Effector memory CD8-positive, alpha-beta T cell (primary cell): ENCODE measurements around the gene SMAD7.
A peak's percentile ranks its signal among the peaks of the same experiment; 100 is the strongest.

Experiments
- ATAC-seq: fragments of 150-1000 bp; cut with Tn5 transposase; replicated peaks from 2 replicates; pipeline ENCODE4 v1.10.0; 2021; ENCODE audit warnings: mild to moderate bottlenecking, moderate library complexity
- DNase-seq, 3 experiments: peaks; one replicate each; pipeline ENCODE4 v3.0.0; 2021
- H3K27ac Mint-ChIP-seq, 2 donors: one replicate each; pipeline ENCODE4 v1.8.0; 2022; ENCODE audit warnings: mild to moderate bottlenecking in 2 of 2, mixed read lengths in 2 of 2, moderate library complexity in 2 of 2
- H3K27me3 Mint-ChIP-seq, 2 donors: one replicate each; pipeline ENCODE4 v1.8.0; 2022; ENCODE audit warnings: mixed read lengths in 2 of 2
- H3K36me3 Mint-ChIP-seq: one replicate; pipeline ENCODE4 v1.8.0; 2022; ENCODE audit warnings: mild to moderate bottlenecking, moderate library complexity, mixed read lengths; ENCODE audit not compliant: insufficient read depth
- H3K4me1 Mint-ChIP-seq, 2 donors: one replicate each; pipeline ENCODE4 v1.8.0; 2022; ENCODE audit warnings: low read depth in 2 of 2, mixed read lengths in 2 of 2
- H3K4me3 Mint-ChIP-seq, 2 donors: one replicate each; pipeline ENCODE4 v1.8.0; 2022; ENCODE audit warnings: mild to moderate bottlenecking in 2 of 2, mixed read lengths in 2 of 2, moderate library complexity in 2 of 2
- H3K9me3 Mint-ChIP-seq, 2 donors: one replicate each; pipeline ENCODE4 v1.8.0; 2022; ENCODE audit warnings: mixed read lengths in 2 of 2
- total RNA-seq, 9 experiments: gene quantifications; one replicate each; lab custom pipeline; 2026; lab: John Stamatoyannopoulos, UW

Gene SMAD7
- 13.9 to 444 (median 98.0) reads per million in 9 experiments for total RNA-seq

GRCh38 chr18:48950536-48951447 lies at the start of gene SMAD7:
TSS of gene SMAD7 (minus strand) at chr18:48950965. CDS start at chr18:48950424, 541 bp downstream.
- H3K27ac Mint-ChIP-seq = peak within 1 kb of the TSS; percentile 99 to 100
- H3K36me3 Mint-ChIP-seq = peaks cover 74% of the 10 kb centered on the region
- H3K9me3 Mint-ChIP-seq = no peaks in the 10 kb centered on the region
- H3K27me3 Mint-ChIP-seq = no peaks in the 10 kb centered on the region
- H3K4me3 Mint-ChIP-seq = peak within 1 kb of the TSS; percentile 94 to 98
- ATAC-seq (no peak), DNase-seq (peak in 2 of 3 experiments; percentile 25 to 44)
- H3K4me1 Mint-ChIP-seq = peaks cover 37 to 41% of the 10 kb centered on the region in 2 donors

- no peak for DNase-seq
- ATAC-seq = no peak
- no peaks in the 10 kb centered on the region for H3K9me3 Mint-ChIP-seq
- no peak overlapping the region for H3K27ac Mint-ChIP-seq
- H3K4me3 Mint-ChIP-seq = no peak overlapping the region
- H3K27me3 Mint-ChIP-seq = peaks cover 10 to 27% of the 10 kb centered on the region in 2 donors
- H3K4me1 Mint-ChIP-seq = peaks cover 6 to 12% of the 10 kb centered on the region in 2 donors
- H3K36me3 Mint-ChIP-seq = peaks cover 11% of the 10 kb centered on the region
Observed at GRCh38 chr18:48999569-48999968, 48.8 kb upstream of the SMAD7 start.

- H3K9me3 Mint-ChIP-seq = no peaks in the 10 kb centered on the region
- H3K4me1 Mint-ChIP-seq = peaks cover 6 to 12% of the 10 kb centered on the region in 2 donors
- peak overlapping the region in 1 of 2 donors; percentile 86 for H3K27ac Mint-ChIP-seq
- ATAC-seq (no peak), DNase-seq (no peak)
- peaks cover 11% of the 10 kb centered on the region for H3K36me3 Mint-ChIP-seq
- H3K4me3 Mint-ChIP-seq = no peak overlapping the region
- H3K27me3 Mint-ChIP-seq = peaks cover 2 to 19% of the 10 kb centered on the region in 2 donors
Observed at GRCh38 chr18:48997985-48998831, 47.4 kb upstream of the SMAD7 start.

- no peak overlapping the region for H3K4me3 Mint-ChIP-seq
- H3K9me3 Mint-ChIP-seq = no peaks in the 10 kb centered on the region
- peak overlapping the region; percentile 78 to 86 for H3K27ac Mint-ChIP-seq
- H3K4me1 Mint-ChIP-seq = peaks cover 6 to 15% of the 10 kb centered on the region in 2 donors
- peaks cover 0 to 21% of the 10 kb centered on the region in 2 donors for H3K27me3 Mint-ChIP-seq
- ATAC-seq (no peak), DNase-seq (no peak)
- H3K36me3 Mint-ChIP-seq = peaks cover 11% of the 10 kb centered on the region
Observed at GRCh38 chr18:48997681-48997984, 46.9 kb upstream of the SMAD7 start.

- Mint-ChIP-seq H3K36me3 (peaks cover 11% of the 10 kb centered on the region), H3K9me3 (no peaks in the 10 kb centered on the region), H3K27ac (peak overlapping the region; percentile 78 to 86), H3K4me3 (no peak overlapping the region), H3K27me3 (peaks cover 0 to 26% of the 10 kb centered on the region in 2 donors), H3K4me1 (peaks cover 6 to 18% of the 10 kb centered on the region in 2 donors)
- DNase-seq = peak in 2 of 3 experiments; percentile 15 to 36
- peak; percentile 82 for ATAC-seq
Observed at GRCh38 chr18:48996901-48997463, 46.2 kb upstream of the SMAD7 start.

- Mint-ChIP-seq H3K4me3 (no peak overlapping the region), H3K27ac (peak overlapping the region in 1 of 2 donors; percentile 78), H3K9me3 (no peaks in the 10 kb centered on the region), H3K36me3 (peaks cover 7% of the 10 kb centered on the region), H3K4me1 (peaks cover 6 to 18% of the 10 kb centered on the region in 2 donors), H3K27me3 (peaks cover 0 to 22% of the 10 kb centered on the region in 2 donors)
- no peak for DNase-seq
- no peak for ATAC-seq
Observed at GRCh38 chr18:48996041-48996440, 45.3 kb upstream of the SMAD7 start.

- Mint-ChIP-seq H3K36me3 (peaks cover 4% of the 10 kb centered on the region), H3K4me1 (peaks cover 11 to 18% of the 10 kb centered on the region in 2 donors), H3K9me3 (no peaks in the 10 kb centered on the region), H3K4me3 (no peak overlapping the region), H3K27me3 (peaks cover 0 to 15% of the 10 kb centered on the region in 2 donors), H3K27ac (peak overlapping the region; percentile 70 to 78)
- no peak for DNase-seq
- no peak for ATAC-seq
Observed at GRCh38 chr18:48994926-48995835, 44.4 kb upstream of the SMAD7 start.

GRCh38 chr18:48994044-48994651 lies 43.4 kb upstream of the SMAD7 start:
- Mint-ChIP-seq H3K9me3 (no peaks in the 10 kb centered on the region), H3K36me3 (peaks cover 4% of the 10 kb centered on the region), H3K27me3 (peaks cover 0 to 15% of the 10 kb centered on the region in 2 donors), H3K27ac (peak overlapping the region in 1 of 2 donors; percentile 76), H3K4me1 (peaks cover 11 to 18% of the 10 kb centered on the region in 2 donors), H3K4me3 (no peak overlapping the region)
- ATAC-seq = no peak
- no peak for DNase-seq

- Mint-ChIP-seq H3K4me1 (peaks cover 11 to 18% of the 10 kb centered on the region in 2 donors), H3K9me3 (no peaks in the 10 kb centered on the region), H3K4me3 (no peak overlapping the region), H3K36me3 (peaks cover 4% of the 10 kb centered on the region), H3K27me3 (peaks cover 0 to 15% of the 10 kb centered on the region in 2 donors), H3K27ac (peak overlapping the region; percentile 65 to 81)
- ATAC-seq = no peak
- DNase-seq = no peak
Observed at GRCh38 chr18:48993586-48993985, 42.8 kb upstream of the SMAD7 start.

GRCh38 chr18:48992791-48993555 lies 42.2 kb upstream of the SMAD7 start:
- H3K4me3 Mint-ChIP-seq = no peak overlapping the region
- H3K36me3 Mint-ChIP-seq = peaks cover 4% of the 10 kb centered on the region
- H3K4me1 Mint-ChIP-seq = peaks cover 11 to 18% of the 10 kb centered on the region in 2 donors
- peak overlapping the region; percentile 65 to 81 for H3K27ac Mint-ChIP-seq
- ATAC-seq (peak; percentile 35), DNase-seq (no peak)
- H3K9me3 Mint-ChIP-seq = no peaks in the 10 kb centered on the region
- H3K27me3 Mint-ChIP-seq = peaks cover 0 to 15% of the 10 kb centered on the region in 2 donors

- H3K36me3 Mint-ChIP-seq = peaks cover 1% of the 10 kb centered on the region
- no peaks in the 10 kb centered on the region for H3K9me3 Mint-ChIP-seq
Observed at GRCh38 chr18:48992133-48992532, 41.4 kb upstream of the SMAD7 start.

More at GRCh38 chr18:48992133-48992532, 41.4 kb upstream of the SMAD7 start:
- no peak for DNase-seq
- Mint-ChIP-seq H3K27ac (peak overlapping the region in 1 of 2 donors; percentile 65), H3K27me3 (peaks cover 0 to 15% of the 10 kb centered on the region in 2 donors), H3K4me1 (peaks cover 9 to 13% of the 10 kb centered on the region in 2 donors), H3K4me3 (no peak overlapping the region)
- ATAC-seq = no peak
